CD4-positive, alpha-beta T cell treated with Interferon alpha-2 for 1 hour (primary cell): ENCODE measurements around the gene SPECC1L.
A peak's percentile ranks its signal among the peaks of the same experiment; 100 is the strongest.

ENCODE experiments used
- DNase-seq, 2 donors: peaks; one replicate each; pipeline ENCODE4 v3.0.0-alpha.2; 2020 to 2022

Gene SPECC1L

GRCh38 chr22:24431309-24432034 lies 160.8 kb downstream of the SPECC1L start:
- no peak for DNase-seq

- no peak for DNase-seq
Measured at GRCh38 chr22:24432059-24432853, 161.6 kb downstream of the SPECC1L start.

GRCh38 chr22:24433001-24433827 lies 162.6 kb downstream of the SPECC1L start:
- DNase-seq, result no peak

- DNase-seq, result peak in 1 of 2 donors; percentile 75
Measured at GRCh38 chr22:24433828-24434470, 163.3 kb downstream of the SPECC1L start.

- peak; percentile 76 to 84 for DNase-seq
Measured at GRCh38 chr22:24434471-24435322, 164.1 kb downstream of the SPECC1L start.

GRCh38 chr22:24435323-24435645 lies 164.7 kb downstream of the SPECC1L start:
- DNase-seq, result no peak

GRCh38 chr22:24435861-24436371 lies 165.3 kb downstream of the SPECC1L start:
- no peak for DNase-seq

GRCh38 chr22:24436553-24436952 lies 165.9 kb downstream of the SPECC1L start:
- DNase-seq, result no peak

GRCh38 chr22:24437091-24437490 lies 166.5 kb downstream of the SPECC1L start:
- DNase-seq, result no peak

GRCh38 chr22:24437741-24438328 lies 167.2 kb downstream of the SPECC1L start:
- peak in 1 of 2 donors; percentile 24 for DNase-seq

GRCh38 chr22:24440270-24440717 lies 169.7 kb downstream of the SPECC1L start:
- DNase-seq, result peak in 1 of 2 donors; percentile 55

- DNase-seq, result no peak
Measured at GRCh38 chr22:24440718-24441405, 170.2 kb downstream of the SPECC1L start.

- no peak for DNase-seq
Measured at GRCh38 chr22:24441406-24442351, 171.0 kb downstream of the SPECC1L start.

- DNase-seq, result no peak
Measured at GRCh38 chr22:24442352-24442744, 171.7 kb downstream of the SPECC1L start.

GRCh38 chr22:24443668-24444067 lies 173.0 kb downstream of the SPECC1L start:
- DNase-seq, result no peak

GRCh38 chr22:24444251-24444650 lies 173.6 kb downstream of the SPECC1L start:
- DNase-seq, result no peak

GRCh38 chr22:24444729-24445466 lies 174.3 kb downstream of the SPECC1L start:
- DNase-seq, result no peak

GRCh38 chr22:24445481-24446259 lies 175.0 kb downstream of the SPECC1L start:
- no peak for DNase-seq
